GM12891 (cell line): ENCODE results near the gene APLN.

Source experiments
- POLR2A ChIP-seq: IDR thresholded peaks from 2 replicates; pipeline ENCODE4 v1.6.1; 2011; ENCODE audit warnings: low read depth, low read length, control low read depth
- POLR2AphosphoS5 ChIP-seq: IDR thresholded peaks from 2 replicates; pipeline ENCODE4 v1.6.1; 2011; ENCODE audit warnings: low read depth, low read length, control low read depth
- POU2F2 ChIP-seq: IDR thresholded peaks from 2 replicates; pipeline ENCODE4 v1.6.1; 2011; ENCODE audit warnings: low read depth, mild to moderate bottlenecking, control low read depth, low read length, moderate library complexity

GRCh38 chrX:129693354-129693753 is 38.6 kb upstream of the APLN start:
- no peak for TF ChIP-seq POLR2AphosphoS5
- TF ChIP-seq POLR2A: no peak
- TF ChIP-seq POU2F2: no peak
